Esophagus squamous epithelium (tissue), 4 donors: ENCODE data around the gene TMEM192.

Source experiments
- POLR2A ChIP-seq, 4 donors: fragments of 450-650 bp; IDR thresholded peaks; one replicate each; pipeline ENCODE4 v1.6.1; 2017; ENCODE audit warnings: antibody characterized with exemption in 4 of 4, mild to moderate bottlenecking in 4 of 4, moderate library complexity in 3 of 4
- TF ChIP-seq, protein P1 (sequence below), 6 experiments: fragments of 450-650 bp in 4 of 6; fragments of 200-600 bp in 2 of 6; sonication (generic) in 2 of 6; IDR thresholded peaks; one replicate each; pipeline ENCODE4 v1.5.1; 2016 to 2019; ENCODE audit warnings: antibody characterized with exemption in 6 of 6, mild to moderate bottlenecking in 4 of 6, moderate library complexity in 4 of 6

GRCh38 chr4:165115301-165115700, 2.6 kb upstream of the TMEM192 start:
- TF ChIP-seq, protein P1, sequence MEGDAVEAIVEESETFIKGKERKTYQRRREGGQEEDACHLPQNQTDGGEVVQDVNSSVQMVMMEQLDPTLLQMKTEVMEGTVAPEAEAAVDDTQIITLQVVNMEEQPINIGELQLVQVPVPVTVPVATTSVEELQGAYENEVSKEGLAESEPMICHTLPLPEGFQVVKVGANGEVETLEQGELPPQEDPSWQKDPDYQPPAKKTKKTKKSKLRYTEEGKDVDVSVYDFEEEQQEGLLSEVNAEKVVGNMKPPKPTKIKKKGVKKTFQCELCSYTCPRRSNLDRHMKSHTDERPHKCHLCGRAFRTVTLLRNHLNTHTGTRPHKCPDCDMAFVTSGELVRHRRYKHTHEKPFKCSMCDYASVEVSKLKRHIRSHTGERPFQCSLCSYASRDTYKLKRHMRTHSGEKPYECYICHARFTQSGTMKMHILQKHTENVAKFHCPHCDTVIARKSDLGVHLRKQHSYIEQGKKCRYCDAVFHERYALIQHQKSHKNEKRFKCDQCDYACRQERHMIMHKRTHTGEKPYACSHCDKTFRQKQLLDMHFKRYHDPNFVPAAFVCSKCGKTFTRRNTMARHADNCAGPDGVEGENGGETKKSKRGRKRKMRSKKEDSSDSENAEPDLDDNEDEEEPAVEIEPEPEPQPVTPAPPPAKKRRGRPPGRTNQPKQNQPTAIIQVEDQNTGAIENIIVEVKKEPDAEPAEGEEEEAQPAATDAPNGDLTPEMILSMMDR (IDR thresholded peaks at IDR 0.05), result no peak
- no peak for TF ChIP-seq POLR2A (IDR thresholded peaks at IDR 0.05)
